ENCODE results near the gene PAH.

- no peak for TF ChIP-seq ATF3 (CRISPR knock-in tag; conservative IDR thresholded peaks at IDR 0.05)
- TF ChIP-seq CTCF (IDR thresholded peaks at IDR 0.05): no peak
- no peak for TF ChIP-seq ZNF232 (CRISPR knock-in tag; IDR thresholded peaks at IDR 0.05)
- no peak for TF ChIP-seq USF1 (CRISPR knock-in tag; IDR thresholded peaks at IDR 0.05)
- TF ChIP-seq JAZF1 (CRISPR knock-in tag; IDR thresholded peaks at IDR 0.05): no peak
- TF ChIP-seq ZBTB43 (CRISPR knock-in tag; IDR thresholded peaks at IDR 0.05): no peak
- TF ChIP-seq HMGXB4 (CRISPR knock-in tag; IDR thresholded peaks at IDR 0.05): no peak
- no peak for TF ChIP-seq USF2 (CRISPR knock-in tag; IDR thresholded peaks at IDR 0.05)
- TF ChIP-seq CREB1 (CRISPR knock-in tag; IDR thresholded peaks at IDR 0.05): no peak
- TF ChIP-seq NR1H2 (CRISPR knock-in tag; IDR thresholded peaks at IDR 0.05): no peak
- TF ChIP-seq TEAD4 (CRISPR knock-in tag; IDR thresholded peaks at IDR 0.05): no peak
Measured at GRCh38 chr12:102912258-102912657, 4.8 kb downstream of the PAH start.
